Neuronal stem cell (in vitro differentiated cells): Measurements from ENCODE around the gene ABCC9.

Experiments
- DNase-seq: peaks from one replicate; pipeline ENCODE4 v3.0.0-alpha.2; 2013; ENCODE audit warnings: low spot score
- H2AFZ ChIP-seq: one replicate; pipeline ENCODE4 v1.6.1; 2013; ENCODE audit warnings: mild to moderate bottlenecking, low read length, inconsistent platforms
- H2AK5ac ChIP-seq: 2 replicates; pipeline ENCODE4 v1.6.1; 2013; ENCODE audit warnings: low read depth, mild to moderate bottlenecking, inconsistent platforms, low read length, moderate library complexity, mixed read lengths
- H2BK120ac ChIP-seq: 2 replicates; pipeline ENCODE4 v1.6.1; 2013; ENCODE audit warnings: low read depth, mild to moderate bottlenecking, inconsistent platforms, low read length, moderate library complexity, mixed read lengths
- H2BK12ac ChIP-seq: one replicate; pipeline ENCODE4 v1.6.1; 2013; ENCODE audit warnings: low read length, inconsistent platforms
- H2BK15ac ChIP-seq: 2 replicates; pipeline ENCODE4 v1.6.1; 2013; ENCODE audit warnings: mild to moderate bottlenecking, low read length, inconsistent platforms, mixed read lengths
- H2BK5ac ChIP-seq: one replicate; pipeline ENCODE4 v1.6.1; 2013; ENCODE audit warnings: inconsistent platforms, mild to moderate bottlenecking, low read length, moderate library complexity
- H3K14ac ChIP-seq: one replicate; pipeline ENCODE4 v1.6.1; 2013; ENCODE audit warnings: low read length, inconsistent platforms
- H3K18ac ChIP-seq: 2 replicates; pipeline ENCODE4 v1.6.1; 2013; ENCODE audit warnings: low read length, inconsistent platforms
- H3K23ac ChIP-seq: 2 replicates; pipeline ENCODE4 v1.6.1; 2013; ENCODE audit warnings: low read depth, mild to moderate bottlenecking, mixed read lengths, low read length, inconsistent platforms; ENCODE audit not compliant: poor library complexity
- H3K27ac ChIP-seq: replicated peaks from 3 replicates; pipeline ENCODE4 v1.5.1; 2013; ENCODE audit warnings: low read length, inconsistent platforms
- H3K27me3 ChIP-seq, 3 experiments: 2 replicates each; pipeline ENCODE4 v1.6.1; 2013; ENCODE audit warnings: low read length in 3 of 3, mild to moderate bottlenecking in 2 of 3, inconsistent platforms in 1 of 3, low read depth in 1 of 3, mixed read lengths in 1 of 3, moderate library complexity in 1 of 3; ENCODE audit not compliant: control insufficient read depth in 3 of 3, insufficient read depth in 3 of 3
- H3K36me3 ChIP-seq, 2 donors: replicated peaks in 1 of 2; 2 replicates each; pipeline ENCODE4 v1.6.1; 2013; ENCODE audit warnings: low read length in 2 of 2; ENCODE audit not compliant: control insufficient read depth in 2 of 2, insufficient read depth in 2 of 2
- H3K4ac ChIP-seq: 2 replicates; pipeline ENCODE4 v1.6.1; 2013; ENCODE audit warnings: inconsistent platforms, mild to moderate bottlenecking, low read length, moderate library complexity
- H3K4me1 ChIP-seq, 2 donors: 1 replicate in 1 of 2; 2 replicates in 1 of 2; pipeline ENCODE4 v1.6.1; 2013; ENCODE audit warnings: low read length in 2 of 2, low read depth in 1 of 2; ENCODE audit not compliant: control insufficient read depth in 2 of 2, insufficient read depth in 1 of 2
- H3K4me2 ChIP-seq: one replicate; pipeline ENCODE4 v1.6.1; 2013; ENCODE audit warnings: mild to moderate bottlenecking, low read length, inconsistent platforms; ENCODE audit not compliant: insufficient read depth, poor library complexity, severe bottlenecking
- H3K4me3 ChIP-seq, 2 donors: 2 replicates each; pipeline ENCODE4 v1.5.1; 2013; ENCODE audit warnings: low read length in 2 of 2, mild to moderate bottlenecking in 2 of 2, inconsistent platforms in 1 of 2, moderate library complexity in 1 of 2
- H3K79me1 ChIP-seq: one replicate; pipeline ENCODE4 v1.6.1; 2013; ENCODE audit warnings: low read depth, mild to moderate bottlenecking, inconsistent platforms, low read length, moderate library complexity
- H3K9ac ChIP-seq: one replicate; pipeline ENCODE4 v1.6.1; 2013; ENCODE audit warnings: mild to moderate bottlenecking, low read depth, low read length, inconsistent platforms; ENCODE audit not compliant: poor library complexity
- H3K9me3 ChIP-seq, 2 donors: replicated peaks in 1 of 2; 2 replicates each; pipeline versions ENCODE3 to v1.6.1; 2013; ENCODE audit warnings: low read length in 2 of 2, mild to moderate bottlenecking in 2 of 2, inconsistent platforms in 1 of 2, low read depth in 1 of 2, mixed read lengths in 1 of 2, moderate library complexity in 1 of 2; ENCODE audit not compliant: control insufficient read depth in 2 of 2, insufficient read depth in 1 of 2
- H4K8ac ChIP-seq: one replicate; pipeline ENCODE4 v1.6.1; 2013; ENCODE audit warnings: low read depth, mild to moderate bottlenecking, inconsistent platforms, low read length, moderate library complexity
- H4K91ac ChIP-seq: one replicate; pipeline ENCODE4 v1.6.1; 2013; ENCODE audit warnings: low read length, low read depth, mild to moderate bottlenecking, inconsistent platforms; ENCODE audit not compliant: poor library complexity
- WGBS, 2 donors: extraction: QIAGEN DNeasy Blood & Tissue Kit; methylation state at CpG; one replicate each; pipeline ENCODE4 v1.1.7; 2013; ENCODE audit warnings: missing lambda C conversion rate in 2 of 2, mixed read lengths in 1 of 2; ENCODE audit not compliant: insufficient read length in 2 of 2, insufficient replicate concordance in 1 of 2; ENCODE audit errors: extremely low coverage in 2 of 2; 5-methylcytosine and 5-hydroxymethylcytosine counted together

Gene ABCC9

DNA sequence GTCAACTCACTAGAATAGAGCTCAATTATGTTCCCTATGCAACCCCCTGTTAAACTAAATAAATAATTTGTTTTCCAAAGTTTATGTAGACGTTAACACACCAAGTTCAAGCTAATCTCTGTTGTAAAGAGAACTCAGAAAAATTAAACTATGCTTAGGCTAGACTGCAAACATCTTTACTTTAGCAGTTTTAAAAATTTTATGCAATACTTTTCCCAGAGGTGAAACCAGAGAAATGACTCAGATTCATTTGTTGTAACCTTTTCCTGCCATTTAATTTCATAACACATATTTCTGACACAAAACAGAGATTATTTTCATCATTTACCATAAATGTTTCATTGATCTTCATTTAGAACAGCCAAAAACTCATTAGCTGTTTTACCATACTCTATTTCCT, 27.4 kb downstream of the ABCC9 start:
- no peak overlapping the region for H2BK5ac ChIP-seq
- no peak overlapping the region for H3K4ac ChIP-seq
- no peaks in the 10 kb centered on the region for H3K79me1 ChIP-seq
- DNase-seq, result no peak
- H3K9ac ChIP-seq, result no peak overlapping the region
- no peak overlapping the region for H2BK12ac ChIP-seq
- peak overlapping the region in 1 of 2 donors; percentile 51 for H3K4me3 ChIP-seq
- no peak overlapping the region for H3K14ac ChIP-seq
- H3K36me3 ChIP-seq, result peaks cover 0 to 15% of the 10 kb centered on the region in 2 donors
- peaks cover 0 to 9% of the 10 kb centered on the region in 2 donors for H3K9me3 ChIP-seq
- no CpG with 5 or more reads among the region's 1 CpG for WGBS, 2 donors
- H3K27me3 ChIP-seq, result no peaks in the 10 kb centered on the region
- H2AK5ac ChIP-seq, result no peak overlapping the region
- H4K8ac ChIP-seq, result no peak overlapping the region
- H3K4me2 ChIP-seq, result no peak overlapping the region
- peak overlapping the region; percentile 34 for H2AFZ ChIP-seq
- H3K27ac ChIP-seq, result no peak overlapping the region
- peaks cover 0 to 26% of the 10 kb centered on the region in 2 donors for H3K4me1 ChIP-seq
- H2BK120ac ChIP-seq, result no peak overlapping the region
- H2BK15ac ChIP-seq, result no peak overlapping the region
- no peak overlapping the region for H4K91ac ChIP-seq
- H3K18ac ChIP-seq, result no peak overlapping the region
- H3K23ac ChIP-seq, result no peak overlapping the region

DNA sequence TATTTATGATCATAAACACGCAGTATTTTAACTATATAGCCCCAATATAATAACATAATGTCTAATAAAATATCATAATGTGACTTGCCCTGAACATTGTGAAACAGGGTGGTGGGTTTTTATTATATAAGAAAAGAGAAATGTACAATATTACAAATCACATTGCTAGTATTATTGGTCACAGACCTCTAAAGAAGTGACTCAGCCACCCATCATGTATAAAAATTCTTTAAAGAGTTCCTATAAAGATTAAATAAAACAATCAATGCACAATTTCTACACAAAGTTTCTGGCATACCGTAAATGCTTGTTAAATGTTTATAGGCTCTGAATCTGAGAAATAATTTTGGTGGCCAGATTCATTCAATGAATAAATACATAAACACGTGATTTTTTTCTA, 28.9 kb downstream of the ABCC9 start:
- H4K91ac ChIP-seq, result no peak overlapping the region
- H3K4ac ChIP-seq, result no peak overlapping the region
- H3K4me2 ChIP-seq, result no peak overlapping the region
- peak overlapping the region in 1 of 2 donors; percentile 51 for H3K4me3 ChIP-seq
- no peaks in the 10 kb centered on the region for H3K27me3 ChIP-seq
- no peak overlapping the region for H4K8ac ChIP-seq
- H2BK120ac ChIP-seq, result no peak overlapping the region
- H3K4me1 ChIP-seq, result peaks cover 0 to 30% of the 10 kb centered on the region in 2 donors
- H3K79me1 ChIP-seq, result no peaks in the 10 kb centered on the region
- H2BK15ac ChIP-seq, result no peak overlapping the region
- no peak overlapping the region for H3K14ac ChIP-seq
- H3K27ac ChIP-seq, result no peak overlapping the region
- no peak overlapping the region for H3K9ac ChIP-seq
- peak overlapping the region; percentile 30 for H2AFZ ChIP-seq
- H3K9me3 ChIP-seq, result peaks cover 0 to 10% of the 10 kb centered on the region in 2 donors
- no peak overlapping the region for H2BK5ac ChIP-seq
- peaks cover 0 to 16% of the 10 kb centered on the region in 2 donors for H3K36me3 ChIP-seq
- no peak overlapping the region for H2AK5ac ChIP-seq
- H2BK12ac ChIP-seq, result no peak overlapping the region
- DNase-seq, result no peak
- no CpG with 5 or more reads among the region's 3 CpGs for WGBS, 2 donors
- H3K23ac ChIP-seq, result no peak overlapping the region
- no peak overlapping the region for H3K18ac ChIP-seq

DNA sequence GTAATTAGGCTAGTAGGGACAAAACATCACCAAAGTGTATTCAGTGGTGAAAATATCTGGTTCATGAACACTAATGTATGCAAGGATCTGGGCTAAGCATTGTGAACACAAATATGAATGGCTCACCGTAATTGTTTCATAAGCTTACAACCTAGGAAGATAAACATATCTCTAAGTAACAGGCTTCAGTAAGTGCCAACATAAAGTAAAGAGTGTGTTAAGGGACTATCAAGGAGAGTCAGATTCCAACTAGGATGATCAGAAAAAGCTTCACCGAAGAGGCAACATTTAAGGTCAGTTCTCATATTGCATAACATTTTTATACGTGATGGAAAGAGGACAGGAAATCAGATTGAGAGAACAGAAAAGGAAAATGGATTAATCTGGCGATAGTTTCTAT, 29.4 kb downstream of the ABCC9 start:
- no peak overlapping the region for H2BK120ac ChIP-seq
- no peak overlapping the region for H3K23ac ChIP-seq
- peaks cover 0 to 30% of the 10 kb centered on the region in 2 donors for H3K4me1 ChIP-seq
- H3K4me3 ChIP-seq, result peak overlapping the region in 1 of 2 donors; percentile 51
- no CpG with 5 or more reads among the region's 4 CpGs for WGBS, 2 donors
- no peak overlapping the region for H2BK5ac ChIP-seq
- peak overlapping the region; percentile 69 for H2AFZ ChIP-seq
- H3K27ac ChIP-seq, result no peak overlapping the region
- H3K4me2 ChIP-seq, result no peak overlapping the region
- H3K79me1 ChIP-seq, result no peaks in the 10 kb centered on the region
- no peak overlapping the region for H2BK15ac ChIP-seq
- H2AK5ac ChIP-seq, result no peak overlapping the region
- H3K27me3 ChIP-seq, result no peaks in the 10 kb centered on the region
- H4K8ac ChIP-seq, result no peak overlapping the region
- no peak overlapping the region for H3K4ac ChIP-seq
- no peak overlapping the region for H3K18ac ChIP-seq
- H3K14ac ChIP-seq, result no peak overlapping the region
- peaks cover 0 to 6% of the 10 kb centered on the region in 2 donors for H3K9me3 ChIP-seq
- H4K91ac ChIP-seq, result no peak overlapping the region
- H2BK12ac ChIP-seq, result no peak overlapping the region
- no peak for DNase-seq
- peaks cover 0 to 15% of the 10 kb centered on the region in 2 donors for H3K36me3 ChIP-seq
- no peak overlapping the region for H3K9ac ChIP-seq

GRCh38 chr12:21910657-21911056, 30.6 kb downstream of the ABCC9 start:
- no peak overlapping the region for H2AK5ac ChIP-seq
- peaks cover 0 to 6% of the 10 kb centered on the region in 2 donors for H3K9me3 ChIP-seq
- peaks cover 0 to 30% of the 10 kb centered on the region in 2 donors for H3K4me1 ChIP-seq
- no peak overlapping the region for H2BK15ac ChIP-seq
- H3K27ac ChIP-seq, result no peak overlapping the region
- H3K27me3 ChIP-seq, result no peaks in the 10 kb centered on the region
- WGBS, 2 donors, result no CpG with 5 or more reads among the region's 6 CpGs
- H2BK120ac ChIP-seq, result no peak overlapping the region
- no peak overlapping the region for H3K14ac ChIP-seq
- H4K91ac ChIP-seq, result no peak overlapping the region
- no peaks in the 10 kb centered on the region for H3K79me1 ChIP-seq
- DNase-seq, result peak; percentile 45
- H3K18ac ChIP-seq, result no peak overlapping the region
- H2BK12ac ChIP-seq, result no peak overlapping the region
- peaks cover 0 to 25% of the 10 kb centered on the region in 2 donors for H3K36me3 ChIP-seq
- H3K4ac ChIP-seq, result no peak overlapping the region
- H2BK5ac ChIP-seq, result no peak overlapping the region
- no peak overlapping the region for H2AFZ ChIP-seq
- H3K23ac ChIP-seq, result no peak overlapping the region
- H4K8ac ChIP-seq, result no peak overlapping the region
- no peak overlapping the region for H3K4me3 ChIP-seq
- H3K9ac ChIP-seq, result no peak overlapping the region
- H3K4me2 ChIP-seq, result no peak overlapping the region
